Central memory CD8-positive, alpha-beta T cell (primary cell): ENCODE data around the gene NPL.

Experiments
- ATAC-seq: fragments of 150-1000 bp; cut with Tn5 transposase; replicated peaks from 2 replicates; pipeline ENCODE4 v1.10.0; 2022; ENCODE audit warnings: mild to moderate bottlenecking, moderate FRiP score, moderate number of reproducible peaks; ENCODE audit not compliant: poor library complexity, severe bottlenecking; ENCODE audit errors: extremely low read depth
- DNase-seq, 2 donors: peaks; one replicate each; pipeline ENCODE4 v3.0.0; 2021; ENCODE audit warnings: low spot score in 2 of 2
- H3K27ac Mint-ChIP-seq: one replicate; pipeline ENCODE4 v1.8.0; 2022; ENCODE audit warnings: low read depth, mild to moderate bottlenecking, moderate library complexity, mixed read lengths
- H3K27me3 Mint-ChIP-seq: one replicate; pipeline ENCODE4 v1.8.0; 2022; ENCODE audit warnings: mixed read lengths
- H3K36me3 Mint-ChIP-seq: one replicate; pipeline ENCODE4 v1.8.0; 2022; ENCODE audit warnings: mild to moderate bottlenecking, moderate library complexity, mixed read lengths; ENCODE audit not compliant: insufficient read depth
- H3K4me1 Mint-ChIP-seq: one replicate; pipeline ENCODE4 v1.8.0; 2022; ENCODE audit warnings: mixed read lengths
- H3K4me3 Mint-ChIP-seq: one replicate; pipeline ENCODE4 v1.8.0; 2022; ENCODE audit warnings: mild to moderate bottlenecking, moderate library complexity, mixed read lengths
- H3K9me3 Mint-ChIP-seq: one replicate; pipeline ENCODE4 v1.8.0; 2022; ENCODE audit warnings: mixed read lengths

NPL gene

DNA sequence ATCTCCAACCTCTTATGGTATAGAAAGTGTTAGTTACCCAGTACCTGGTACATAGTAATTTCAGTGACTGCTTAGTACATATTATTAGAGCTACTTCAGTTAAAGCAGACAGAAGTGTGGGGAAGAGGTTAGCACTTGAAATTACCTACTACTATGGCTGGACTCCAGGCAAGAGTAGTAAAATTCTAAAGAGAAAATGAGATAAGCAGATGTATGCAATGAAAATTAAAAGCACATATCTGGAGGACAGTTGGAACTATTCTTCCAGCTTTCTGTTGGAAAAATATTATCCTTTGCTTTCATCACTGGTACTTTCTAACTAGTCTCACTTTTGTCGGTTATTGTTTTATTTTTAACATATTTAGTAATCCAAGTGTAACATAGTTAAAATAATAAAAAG, 73.3 kb downstream of the NPL start:
- peak overlapping the region; percentile 71 for H3K27ac Mint-ChIP-seq
- no peak overlapping the region for H3K4me3 Mint-ChIP-seq
- DNase-seq, result no peak
- H3K27me3 Mint-ChIP-seq, result no peaks in the 10 kb centered on the region
- peaks cover 11% of the 10 kb centered on the region for H3K4me1 Mint-ChIP-seq
- ATAC-seq, result no peak
- peaks cover 87% of the 10 kb centered on the region for H3K36me3 Mint-ChIP-seq
- no peaks in the 10 kb centered on the region for H3K9me3 Mint-ChIP-seq

DNA sequence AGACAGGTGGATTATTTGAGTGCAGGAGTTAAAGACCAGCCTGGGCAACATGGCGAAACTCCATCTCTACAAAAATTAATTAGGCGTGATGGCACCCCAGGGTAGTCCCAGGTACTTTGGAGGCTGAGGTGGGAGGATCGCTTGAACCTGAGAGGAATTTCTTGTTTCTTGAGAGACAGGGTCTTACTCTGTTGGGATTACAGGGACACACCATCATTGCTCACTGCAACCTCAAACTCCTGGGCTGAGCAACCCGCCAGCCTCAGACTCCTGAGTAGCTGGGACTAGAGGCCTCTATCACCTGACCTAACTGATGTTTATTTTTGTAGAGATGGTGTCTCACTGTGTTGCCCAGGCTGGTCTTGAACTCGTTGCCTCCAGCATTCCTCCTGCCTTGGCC, 74.4 kb downstream of the NPL start:
- ATAC-seq (no peak), DNase-seq (no peak)
- peak overlapping the region; percentile 41 for H3K27ac Mint-ChIP-seq
- H3K36me3 Mint-ChIP-seq, result peaks cover 86% of the 10 kb centered on the region
- peaks cover 11% of the 10 kb centered on the region for H3K4me1 Mint-ChIP-seq
- H3K9me3 Mint-ChIP-seq, result no peaks in the 10 kb centered on the region
- no peaks in the 10 kb centered on the region for H3K27me3 Mint-ChIP-seq
- no peak overlapping the region for H3K4me3 Mint-ChIP-seq

DNA sequence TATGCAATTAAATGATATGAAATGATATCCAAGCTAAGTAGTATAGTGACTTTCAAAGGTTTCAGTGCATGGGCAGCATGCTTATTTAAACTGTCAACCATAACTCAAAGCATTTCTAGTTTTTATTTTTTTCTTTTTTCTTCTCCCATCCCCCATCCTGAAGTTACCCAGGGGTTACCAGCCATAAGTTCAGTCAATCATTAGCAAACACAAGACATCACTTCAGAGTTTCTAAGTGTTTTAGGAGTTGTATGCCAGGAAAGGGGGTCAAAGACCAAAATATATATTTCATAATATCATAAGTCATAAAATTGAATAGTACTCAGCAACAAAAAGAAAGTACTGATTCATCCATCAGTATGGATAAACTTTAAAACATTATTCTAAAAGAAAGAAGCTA, 78.3 kb downstream of the NPL start:
- H3K36me3 Mint-ChIP-seq, result peaks cover 79% of the 10 kb centered on the region
- no peak overlapping the region for H3K4me3 Mint-ChIP-seq
- no peaks in the 10 kb centered on the region for H3K9me3 Mint-ChIP-seq
- no peaks in the 10 kb centered on the region for H3K27me3 Mint-ChIP-seq
- no peak overlapping the region for H3K27ac Mint-ChIP-seq
- DNase-seq (no peak), ATAC-seq (no peak)
- peaks cover 5% of the 10 kb centered on the region for H3K4me1 Mint-ChIP-seq

DNA sequence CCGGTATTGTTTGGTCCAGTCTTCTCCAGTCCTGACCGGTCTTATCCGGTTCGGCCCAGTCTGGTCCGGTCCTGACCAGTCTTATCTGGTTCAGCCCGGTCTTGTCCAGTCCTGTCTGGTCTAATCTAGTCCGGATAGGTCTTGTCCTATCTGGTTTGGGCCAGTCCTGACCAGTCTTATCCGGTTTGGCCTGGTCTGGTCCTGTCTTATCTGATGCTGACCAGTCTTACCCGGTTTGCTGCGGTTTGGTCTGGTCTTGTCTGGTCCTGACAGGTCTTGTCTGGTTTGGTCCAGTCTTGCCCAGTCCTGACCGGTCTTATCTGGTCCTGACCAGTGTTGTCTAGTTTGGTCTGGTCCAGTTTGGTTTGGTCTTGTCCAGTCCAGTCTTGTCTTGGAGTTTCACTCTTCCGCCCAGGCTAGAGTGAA, 79.7 kb downstream of the NPL start:
- H3K36me3 Mint-ChIP-seq, result peaks cover 88% of the 10 kb centered on the region
- H3K4me3 Mint-ChIP-seq, result no peak overlapping the region
- H3K4me1 Mint-ChIP-seq, result peaks cover 10% of the 10 kb centered on the region
- no peaks in the 10 kb centered on the region for H3K27me3 Mint-ChIP-seq
- ATAC-seq (no peak), DNase-seq (no peak)
- H3K27ac Mint-ChIP-seq, result no peak overlapping the region
- H3K9me3 Mint-ChIP-seq, result no peaks in the 10 kb centered on the region

DNA sequence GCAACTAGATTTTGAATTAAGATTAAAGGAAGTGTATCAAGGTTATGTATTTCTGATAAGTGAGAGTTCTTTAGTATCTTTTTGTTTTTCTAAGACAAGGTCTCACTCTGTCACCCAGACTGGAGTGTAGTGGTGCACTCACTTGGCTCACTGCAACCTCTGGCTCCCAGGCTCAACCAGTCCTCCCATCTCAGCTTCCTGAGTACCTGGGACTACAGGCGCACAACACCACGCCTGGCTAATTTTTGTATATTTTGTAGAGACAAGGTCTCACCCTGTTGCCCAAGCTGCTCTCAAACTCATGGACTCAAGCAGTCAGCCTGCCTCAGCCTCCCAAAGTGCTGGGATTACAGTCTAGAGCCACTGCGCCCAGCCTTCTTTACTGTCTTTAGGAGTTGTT, 83.3 kb downstream of the NPL start:
- Mint-ChIP-seq H3K9me3 (no peaks in the 10 kb centered on the region), H3K36me3 (peaks cover 87% of the 10 kb centered on the region), H3K4me3 (no peak overlapping the region), H3K27ac (no peak overlapping the region), H3K27me3 (no peaks in the 10 kb centered on the region), H3K4me1 (peaks cover 16% of the 10 kb centered on the region)
- DNase-seq (no peak), ATAC-seq (no peak)

DNA sequence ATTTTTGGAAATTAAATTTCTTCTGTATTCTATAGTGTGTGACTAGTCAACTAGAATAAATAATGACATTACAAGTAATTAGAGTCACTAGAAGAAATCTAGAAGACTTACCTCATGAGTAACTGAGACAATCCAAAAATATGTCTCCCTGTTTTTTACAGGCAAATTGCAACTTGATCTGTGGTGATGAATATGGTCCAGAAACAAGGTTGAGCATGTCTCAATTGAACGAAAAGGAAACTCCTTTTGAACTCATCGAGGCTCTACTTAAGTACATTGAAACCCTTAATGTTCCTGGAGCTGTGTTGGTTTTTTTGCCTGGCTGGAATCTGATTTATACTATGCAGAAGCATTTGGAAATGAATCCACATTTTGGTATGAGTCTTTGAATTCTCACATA, 86.3 kb downstream of the NPL start:
- no peaks in the 10 kb centered on the region for H3K9me3 Mint-ChIP-seq

GRCh38 chr1:182877331-182877730, 87.8 kb downstream of the NPL start:
- H3K27ac Mint-ChIP-seq, result no peak overlapping the region
- ATAC-seq (no peak), DNase-seq (no peak)
- no peaks in the 10 kb centered on the region for H3K27me3 Mint-ChIP-seq
- no peak overlapping the region for H3K4me3 Mint-ChIP-seq
- H3K36me3 Mint-ChIP-seq, result peaks cover 96% of the 10 kb centered on the region
- peaks cover 16% of the 10 kb centered on the region for H3K4me1 Mint-ChIP-seq
- H3K9me3 Mint-ChIP-seq, result no peaks in the 10 kb centered on the region

More for the DNA sequence above, 86.3 kb downstream of the NPL start:
- no peak overlapping the region for H3K4me3 Mint-ChIP-seq
- DNase-seq, result no peak
- H3K27ac Mint-ChIP-seq, result no peak overlapping the region
- peaks cover 16% of the 10 kb centered on the region for H3K4me1 Mint-ChIP-seq
- ATAC-seq, result no peak
- no peaks in the 10 kb centered on the region for H3K27me3 Mint-ChIP-seq
- peaks cover 94% of the 10 kb centered on the region for H3K36me3 Mint-ChIP-seq

DNA sequence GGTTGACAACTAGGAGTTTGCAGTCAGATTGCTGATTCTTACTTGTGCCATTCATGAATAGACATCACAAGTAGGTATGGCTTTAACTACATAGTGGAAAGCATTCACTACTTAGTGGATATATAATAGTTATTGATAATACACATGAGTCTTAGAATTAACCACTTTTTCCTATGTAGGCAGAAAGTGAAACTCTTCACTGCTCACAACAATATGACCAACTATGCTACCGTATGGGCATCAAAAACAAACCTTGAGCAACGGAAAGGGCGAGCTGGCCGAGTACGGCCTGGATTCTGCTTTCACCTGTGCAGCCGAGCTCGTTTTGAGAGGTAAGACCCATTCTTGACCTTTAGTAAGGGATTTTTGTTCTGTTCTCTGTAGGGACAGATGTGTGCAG, 88.3 kb downstream of the NPL start:
- no peak for DNase-seq

More for the DNA sequence above, 88.3 kb downstream of the NPL start:
- Mint-ChIP-seq H3K4me1 (peaks cover 16% of the 10 kb centered on the region), H3K9me3 (no peaks in the 10 kb centered on the region), H3K27me3 (no peaks in the 10 kb centered on the region), H3K27ac (no peak overlapping the region), H3K36me3 (peaks cover 96% of the 10 kb centered on the region), H3K4me3 (no peak overlapping the region)
- no peak for ATAC-seq
